ENCODE measurements around the gene ERCC4. TPM values are rescaled to one million over a fixed set of nuclear protein-coding genes. Genes with fewer than 3 reads are reported as not detected.

Gene ERCC4
- total RNA-seq = 6.0 and 6.3 TPM in 2 replicates

GRCh38 chr16:13919683-13920509, at the start of gene ERCC4:
Gene ERCC4 (plus strand): TSS chr16:13920154. CDS start chr16:13920166, 12 bp downstream.

Other genes starting within 250 kb of the ERCC4 start
- gene MRTFB, start 151.2 kb downstream of the ERCC4 start, total RNA-seq = 9.3 and 10.1 TPM in 2 replicates